Measurements from ENCODE around the gene PPP4R1. TPM values are rescaled to one million over a fixed set of nuclear protein-coding genes. Genes with fewer than 3 reads are reported as not detected.
"Not testable (repeated sequence)": the region's sequence is repeated elsewhere in the genome, so short reads cannot be mapped to it uniquely, and the experiment has no call there.

Gene PPP4R1
- total and polyA plus RNA-seq, 2 donors: 41.8 to 174 TPM

DNA sequence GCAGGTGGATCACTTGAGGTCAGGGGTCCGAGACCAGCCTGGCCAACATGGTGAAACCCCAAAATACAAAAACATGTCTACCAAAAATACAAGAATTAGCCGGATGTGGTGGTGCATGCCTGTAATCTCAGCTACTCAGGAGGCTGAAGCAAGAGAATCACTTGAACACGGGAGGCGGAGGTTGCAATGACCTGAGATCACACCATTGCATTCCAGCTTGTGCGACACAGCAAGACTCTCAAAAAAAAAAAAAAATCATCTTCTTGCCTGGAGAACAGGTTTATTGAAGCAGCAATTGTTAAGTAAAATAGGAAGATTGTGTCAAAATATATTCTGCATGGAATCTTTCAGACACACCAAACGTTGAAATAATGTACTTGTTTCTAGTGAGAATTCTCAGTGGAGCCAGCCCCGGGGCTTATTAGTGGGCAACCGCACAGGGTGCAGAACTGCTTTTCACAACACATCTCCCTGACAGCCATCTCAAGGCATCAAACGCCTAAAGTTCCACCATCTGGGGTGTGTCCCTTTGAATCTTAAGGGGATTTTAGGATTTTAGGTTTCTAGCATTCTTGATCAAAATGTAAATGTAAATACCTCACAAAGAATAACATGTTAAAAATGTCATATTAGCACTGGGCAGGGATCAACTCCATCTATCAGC lies 28.6 kb upstream of the PPP4R1 start:
- WGBS: 84% methylated on average over 9 of the region's 9 CpGs
- Histone ChIP-seq H3K27ac (ENCODE audit: low read depth) (no peak overlapping the region), H3K4me3 (ENCODE audit: low read depth, low read length) (no peak overlapping the region), H3K36me3 (ENCODE audit: insufficient read depth) (no peaks in the 10 kb centered on the region), H3K4me1 (ENCODE audit: insufficient read depth) (no peaks in the 10 kb centered on the region)
- no peak for DNase-seq (ENCODE audit: extremely low spot score)

DNA sequence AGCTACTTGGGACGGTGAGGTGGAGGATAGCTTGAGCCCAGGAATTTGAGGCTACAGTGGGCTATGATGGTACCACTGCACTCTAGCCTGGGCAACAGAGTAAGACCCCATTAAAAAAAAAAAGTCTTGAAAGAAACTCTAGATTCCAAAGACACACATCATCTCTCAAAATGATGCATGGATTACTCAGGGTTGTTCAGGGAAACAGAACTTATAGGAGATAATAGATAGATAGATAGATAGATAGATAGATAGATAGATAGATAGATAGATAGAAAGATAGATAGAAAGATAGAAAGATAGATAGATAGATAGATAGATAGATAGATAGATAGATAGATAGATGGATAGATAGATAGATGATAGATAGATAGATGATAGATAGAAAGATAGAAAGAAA lies 26.7 kb upstream of the PPP4R1 start:
- WGBS: 91% methylated on average over 1 of the region's 1 CpG
- H3K4me3 ChIP-seq (ENCODE audit: low read depth, low read length); H3K36me3 ChIP-seq (ENCODE audit: insufficient read depth); DNase-seq (ENCODE audit: extremely low spot score); H3K27ac ChIP-seq (ENCODE audit: low read depth); H3K4me1 ChIP-seq (ENCODE audit: insufficient read depth): not testable (repeated sequence)

DNA sequence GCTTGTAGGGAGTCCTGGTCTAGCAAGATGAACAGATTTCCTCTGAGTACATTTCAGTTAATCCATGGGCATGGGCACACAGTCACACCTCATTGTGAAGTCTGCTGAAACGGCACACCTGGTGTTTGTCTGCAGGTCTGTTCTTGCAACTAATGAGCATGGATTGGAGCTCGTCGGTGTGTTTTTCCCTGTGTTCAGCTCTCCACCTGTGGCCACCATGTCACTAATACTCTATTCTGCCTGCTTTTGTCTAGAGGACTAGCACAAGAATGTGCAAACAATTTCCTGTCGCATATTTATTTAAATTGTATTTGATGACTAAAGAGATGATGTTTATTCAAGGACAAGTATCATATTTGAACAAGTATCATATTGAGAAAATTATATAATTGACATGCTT lies 24.5 kb upstream of the PPP4R1 start:
- Histone ChIP-seq H3K4me3 (ENCODE audit: low read depth, low read length) (no peak overlapping the region), H3K4me1 (ENCODE audit: insufficient read depth) (no peaks in the 10 kb centered on the region), H3K36me3 (ENCODE audit: insufficient read depth) (no peaks in the 10 kb centered on the region), H3K27ac (ENCODE audit: low read depth) (no peak overlapping the region)
- DNase-seq (ENCODE audit: extremely low spot score): no peak
- 78% methylated on average over 4 of the region's 4 CpGs for WGBS

DNA sequence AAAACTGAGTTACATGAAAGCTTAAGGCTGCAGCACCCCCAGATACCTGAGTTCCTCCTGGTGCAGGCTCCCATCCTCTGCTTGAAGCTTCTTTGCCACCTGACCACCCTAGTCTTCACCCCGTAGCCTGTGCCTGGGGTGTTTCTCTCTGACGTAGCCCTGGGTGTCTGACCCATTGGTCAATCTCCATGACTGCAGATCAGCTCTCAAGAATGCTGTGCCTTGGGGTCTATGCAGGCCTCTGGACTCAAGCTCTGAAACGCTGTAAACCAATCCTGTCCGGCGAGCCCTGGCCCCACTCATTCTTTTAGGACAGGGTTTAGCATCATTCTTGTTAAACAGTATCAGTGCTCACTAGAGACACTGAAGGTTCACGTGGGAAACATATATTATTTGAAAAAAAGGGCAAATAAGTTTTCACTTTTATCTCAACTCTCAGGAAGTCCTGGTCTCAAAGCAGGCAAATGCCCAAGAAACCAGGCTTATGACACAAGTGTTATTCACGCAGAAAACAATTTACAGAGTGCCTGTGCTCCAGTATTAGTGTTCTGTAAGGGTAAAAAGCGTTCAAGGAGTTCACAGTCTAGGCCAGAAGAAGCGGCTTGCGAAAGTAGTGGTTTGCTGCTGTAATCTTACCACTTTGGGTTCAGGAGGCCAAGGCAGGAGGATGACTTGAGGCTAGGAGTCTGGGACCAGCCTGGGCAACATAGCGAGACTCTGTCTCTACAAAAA lies 22.8 kb upstream of the PPP4R1 start:
- Histone ChIP-seq H3K27ac (ENCODE audit: low read depth) (no peak overlapping the region), H3K36me3 (ENCODE audit: insufficient read depth) (no peaks in the 10 kb centered on the region), H3K4me3 (ENCODE audit: low read depth, low read length) (no peak overlapping the region), H3K4me1 (ENCODE audit: insufficient read depth) (no peaks in the 10 kb centered on the region)
- no peak for DNase-seq (ENCODE audit: extremely low spot score)
- 90% methylated on average over 11 of the region's 11 CpGs for WGBS

DNA sequence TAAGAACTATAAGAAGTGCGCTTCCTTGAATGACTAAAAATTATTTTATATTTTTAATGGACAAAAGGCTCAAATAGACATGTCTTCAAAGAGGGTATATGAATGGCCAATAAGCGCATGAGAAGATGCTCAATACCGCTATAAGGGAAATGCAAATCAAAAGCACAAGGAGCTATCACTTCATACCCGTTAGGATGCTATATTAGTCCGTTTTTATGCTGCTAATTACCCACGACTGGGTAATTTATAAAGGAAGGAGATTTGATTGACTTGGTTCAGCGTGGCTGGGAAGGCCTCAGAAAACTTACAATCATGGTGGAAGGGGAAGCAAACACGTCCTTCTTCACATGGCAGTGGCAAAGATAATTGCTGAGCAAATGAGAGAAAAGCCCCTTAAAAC lies 20.5 kb upstream of the PPP4R1 start:
- DNase-seq (ENCODE audit: extremely low spot score): no peak
- WGBS: 96% methylated on average over 8 of the region's 8 CpGs
- H3K27ac ChIP-seq (ENCODE audit: low read depth): no peak overlapping the region
- H3K4me1 ChIP-seq (ENCODE audit: insufficient read depth): no peaks in the 10 kb centered on the region
- H3K36me3 ChIP-seq (ENCODE audit: insufficient read depth): no peaks in the 10 kb centered on the region
- no peak overlapping the region for H3K4me3 ChIP-seq (ENCODE audit: low read depth, low read length)

DNA sequence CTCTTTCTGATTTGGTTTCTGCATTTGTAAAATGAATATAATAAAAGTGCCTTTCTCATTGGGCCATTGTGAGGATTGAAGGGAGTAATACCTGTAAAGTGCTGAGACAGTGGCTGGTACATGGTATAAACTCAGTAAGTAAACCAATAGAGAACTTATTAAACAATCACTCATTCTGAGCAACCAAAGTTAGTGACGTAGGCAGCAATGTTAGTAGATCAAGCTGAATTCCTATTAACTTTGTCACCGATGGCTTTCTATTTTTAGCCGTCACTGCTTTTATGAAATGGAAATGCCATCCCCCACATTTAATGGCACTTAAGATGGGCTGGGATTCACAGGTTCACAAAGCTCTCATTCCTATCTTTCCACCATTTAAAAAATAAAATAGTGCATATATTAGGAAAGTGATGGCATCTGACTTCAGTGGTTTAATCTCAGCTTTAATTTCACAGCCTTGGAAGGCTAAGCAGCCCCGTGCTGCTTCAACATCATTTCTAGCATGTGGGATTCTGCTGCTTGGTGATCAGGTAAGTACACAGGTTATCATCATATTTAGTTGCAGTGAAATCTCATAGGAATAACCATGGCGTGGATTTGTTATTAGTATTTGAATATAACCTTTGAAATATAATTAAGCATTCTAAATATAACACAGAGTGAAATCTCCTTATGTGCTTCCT lies 17.6 kb upstream of the PPP4R1 start:
- no peak overlapping the region for H3K27ac ChIP-seq (ENCODE audit: low read depth)
- H3K4me1 ChIP-seq (ENCODE audit: insufficient read depth): no peaks in the 10 kb centered on the region
- WGBS: 53% methylated on average over 5 of the region's 5 CpGs
- H3K4me3 ChIP-seq (ENCODE audit: low read depth, low read length): no peak overlapping the region
- H3K36me3 ChIP-seq (ENCODE audit: insufficient read depth): no peaks in the 10 kb centered on the region
- no peak for DNase-seq (ENCODE audit: extremely low spot score)

DNA sequence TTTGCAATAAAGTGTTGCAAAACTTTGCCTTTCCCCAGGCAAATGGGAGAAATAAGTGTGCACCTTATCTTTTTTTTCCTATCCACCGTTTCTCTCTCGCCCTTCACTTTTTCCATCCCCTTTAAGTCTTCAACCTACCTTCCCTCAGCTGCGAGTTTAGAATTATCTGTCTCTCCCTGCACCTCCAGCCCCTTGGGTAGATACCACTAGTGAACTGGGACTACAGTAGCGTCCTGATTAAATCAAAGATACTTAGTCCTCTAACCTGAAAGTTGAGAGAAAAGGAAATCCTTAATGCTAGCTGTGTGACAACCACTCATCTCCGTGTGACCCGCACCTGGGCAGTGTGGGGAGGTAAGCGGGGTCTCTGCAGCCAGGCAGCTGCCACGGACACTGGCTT lies 16.1 kb upstream of the PPP4R1 start:
- WGBS: 78% methylated on average over 8 of the region's 8 CpGs

DNA sequence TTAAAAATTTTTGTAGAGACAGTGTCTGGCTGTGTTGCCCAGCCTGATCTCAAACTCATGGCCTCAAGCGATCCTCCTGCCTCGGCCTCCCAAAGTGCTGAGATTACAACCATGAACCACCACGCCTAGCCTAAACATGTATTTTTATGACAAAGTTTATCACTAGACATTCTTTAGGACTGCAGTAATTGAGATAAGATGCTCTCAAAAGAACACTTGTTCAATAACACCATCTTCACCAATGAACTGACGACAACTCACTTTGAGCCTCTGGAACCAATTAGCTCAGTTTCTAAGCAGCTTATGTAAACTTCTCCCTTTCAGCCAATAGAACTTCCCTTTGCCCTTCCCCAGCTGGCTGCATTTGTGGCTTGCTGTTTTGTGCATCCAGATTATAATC lies 15.3 kb upstream of the PPP4R1 start:
- Histone ChIP-seq H3K27ac (ENCODE audit: low read depth) (no peak overlapping the region), H3K36me3 (ENCODE audit: insufficient read depth) (no peaks in the 10 kb centered on the region), H3K4me3 (ENCODE audit: low read depth, low read length) (no peak overlapping the region), H3K4me1 (ENCODE audit: insufficient read depth) (no peaks in the 10 kb centered on the region)
- DNase-seq (ENCODE audit: extremely low spot score): no peak
- WGBS: 68% methylated on average over 4 of the region's 4 CpGs

More for the DNA sequence above, 16.1 kb upstream of the PPP4R1 start:
- Histone ChIP-seq H3K4me1 (ENCODE audit: insufficient read depth) (no peaks in the 10 kb centered on the region), H3K27ac (ENCODE audit: low read depth) (no peak overlapping the region), H3K4me3 (ENCODE audit: low read depth, low read length) (no peak overlapping the region), H3K36me3 (ENCODE audit: insufficient read depth) (no peaks in the 10 kb centered on the region)
- no peak for DNase-seq (ENCODE audit: extremely low spot score)

DNA sequence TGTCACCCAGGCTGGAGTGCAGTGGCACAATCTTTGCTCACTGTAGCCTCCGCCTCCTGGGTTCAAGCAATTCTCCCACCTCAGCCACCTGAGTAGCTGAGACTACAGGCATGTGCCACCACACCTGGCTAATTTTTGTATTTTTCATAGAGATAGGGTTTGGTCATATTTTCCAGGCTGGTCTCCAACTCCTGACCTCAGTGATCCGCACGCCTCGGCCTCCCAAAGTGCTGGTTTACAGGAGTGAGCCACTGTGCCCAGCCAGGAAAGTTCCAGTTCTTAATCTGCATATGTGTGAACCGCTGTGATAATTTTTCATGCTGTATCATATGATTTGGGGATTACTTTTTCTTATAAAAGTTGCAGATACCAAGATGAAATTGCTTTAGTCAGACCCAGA lies 14.6 kb upstream of the PPP4R1 start:
- H3K27ac ChIP-seq (ENCODE audit: low read depth): no peak overlapping the region
- no peak overlapping the region for H3K4me3 ChIP-seq (ENCODE audit: low read depth, low read length)
- 97% methylated on average over 5 of the region's 5 CpGs for WGBS
- no peaks in the 10 kb centered on the region for H3K4me1 ChIP-seq (ENCODE audit: insufficient read depth)
- DNase-seq (ENCODE audit: extremely low spot score): no peak
- no peaks in the 10 kb centered on the region for H3K36me3 ChIP-seq (ENCODE audit: insufficient read depth)

DNA sequence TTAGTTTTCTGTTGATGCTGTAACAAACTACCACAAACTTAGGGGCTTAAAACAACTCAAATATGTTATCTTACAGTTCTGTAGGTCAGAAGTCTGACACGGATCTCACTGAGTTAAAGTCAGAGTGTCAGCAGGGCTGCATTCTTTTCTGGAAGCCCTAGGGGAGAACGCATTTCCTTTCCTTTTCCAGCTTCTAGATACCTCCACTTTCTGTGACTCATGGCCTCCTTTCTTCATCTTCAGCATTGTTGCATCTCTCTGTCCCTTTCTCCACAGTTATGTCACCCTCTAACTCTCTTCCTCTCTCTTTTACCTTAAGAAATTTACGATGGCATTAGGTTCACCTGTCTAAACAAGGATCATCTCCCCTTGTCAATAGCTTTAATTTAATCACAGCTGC lies 13.3 kb upstream of the PPP4R1 start:
- no peak for DNase-seq (ENCODE audit: extremely low spot score)
- H3K36me3 ChIP-seq (ENCODE audit: insufficient read depth): no peaks in the 10 kb centered on the region
- H3K4me1 ChIP-seq (ENCODE audit: insufficient read depth): no peaks in the 10 kb centered on the region
- H3K4me3 ChIP-seq (ENCODE audit: low read depth, low read length): no peak overlapping the region
- 72% methylated on average over 3 of the region's 3 CpGs for WGBS
- H3K27ac ChIP-seq (ENCODE audit: low read depth): no peak overlapping the region

DNA sequence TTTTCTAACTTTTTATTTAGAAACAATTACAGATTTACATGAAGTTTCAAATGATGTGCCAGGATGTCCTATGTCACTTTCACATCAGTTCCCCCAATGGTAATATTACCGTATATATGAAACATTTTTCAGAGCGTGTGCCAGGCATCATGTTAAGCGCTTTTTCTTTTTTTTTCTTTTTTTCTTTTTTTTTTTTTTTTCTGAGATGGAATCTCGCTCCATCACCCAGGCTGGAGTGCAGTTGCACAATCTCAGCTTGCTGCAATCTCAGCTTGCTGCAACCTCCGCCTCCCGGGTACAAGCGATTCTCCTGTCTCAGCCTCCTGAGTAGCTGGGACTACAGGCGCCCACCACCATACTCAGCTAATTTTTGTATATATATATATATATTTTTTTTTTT lies 5.6 kb upstream of the PPP4R1 start:
- no peak for DNase-seq (ENCODE audit: extremely low spot score)
- no peak overlapping the region for H3K27ac ChIP-seq (ENCODE audit: low read depth)
- H3K36me3 ChIP-seq (ENCODE audit: insufficient read depth): no peaks in the 10 kb centered on the region
- 56% methylated on average over 8 of the region's 8 CpGs for WGBS
- no peaks in the 10 kb centered on the region for H3K4me1 ChIP-seq (ENCODE audit: insufficient read depth)
- no peak overlapping the region for H3K4me3 ChIP-seq (ENCODE audit: low read depth, low read length)

DNA sequence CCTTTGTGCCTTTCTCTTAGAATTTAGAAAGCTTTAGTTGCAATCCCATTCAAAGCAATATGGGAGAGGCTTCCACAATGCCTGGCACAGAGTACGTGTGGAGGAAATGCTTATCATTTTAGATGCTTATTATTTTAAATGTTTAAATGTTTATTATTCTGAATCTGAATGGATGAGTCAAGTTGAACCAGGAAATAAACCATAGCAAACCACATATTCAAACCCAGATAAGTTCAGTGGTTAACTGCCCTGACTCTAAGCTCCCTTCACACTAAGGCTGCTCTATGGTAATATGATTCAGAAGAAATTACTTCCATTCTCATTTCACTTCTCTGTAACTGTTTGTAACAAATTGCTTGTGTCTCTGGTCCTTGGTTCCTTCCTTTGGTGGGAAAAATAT lies 5.2 kb upstream of the PPP4R1 start:
- Histone ChIP-seq H3K36me3 (ENCODE audit: insufficient read depth) (no peaks in the 10 kb centered on the region), H3K4me1 (ENCODE audit: insufficient read depth) (no peaks in the 10 kb centered on the region), H3K4me3 (ENCODE audit: low read depth, low read length) (no peak overlapping the region), H3K27ac (ENCODE audit: low read depth) (no peak overlapping the region)
- no peak for DNase-seq (ENCODE audit: extremely low spot score)
- WGBS: 31% methylated on average over 1 of the region's 1 CpG

DNA sequence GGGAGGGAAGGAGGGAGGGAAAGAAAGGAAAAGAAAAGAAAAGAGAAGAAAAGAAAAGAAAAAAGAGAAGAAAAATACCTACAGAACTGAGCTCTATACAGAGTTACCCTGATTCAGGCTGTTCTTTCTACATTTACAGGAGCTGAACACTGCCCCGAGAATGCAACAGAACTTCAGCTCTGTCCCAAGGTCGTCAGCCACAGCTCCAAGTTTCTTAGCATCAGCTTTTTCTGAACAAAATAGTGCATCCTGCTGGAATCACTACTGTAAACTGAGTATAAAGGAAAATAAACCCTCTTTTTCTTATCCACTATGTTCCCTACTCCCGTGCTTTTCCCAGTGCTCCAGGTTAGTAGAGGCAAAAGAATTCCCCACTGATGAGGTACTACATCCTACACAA lies 4.7 kb upstream of the PPP4R1 start:
- H3K4me1 ChIP-seq (ENCODE audit: insufficient read depth): no peaks in the 10 kb centered on the region
- no peaks in the 10 kb centered on the region for H3K36me3 ChIP-seq (ENCODE audit: insufficient read depth)
- WGBS: 70% methylated on average over 3 of the region's 3 CpGs
- H3K27ac ChIP-seq (ENCODE audit: low read depth): no peak overlapping the region
- DNase-seq (ENCODE audit: extremely low spot score): no peak
- no peak overlapping the region for H3K4me3 ChIP-seq (ENCODE audit: low read depth, low read length)

DNA sequence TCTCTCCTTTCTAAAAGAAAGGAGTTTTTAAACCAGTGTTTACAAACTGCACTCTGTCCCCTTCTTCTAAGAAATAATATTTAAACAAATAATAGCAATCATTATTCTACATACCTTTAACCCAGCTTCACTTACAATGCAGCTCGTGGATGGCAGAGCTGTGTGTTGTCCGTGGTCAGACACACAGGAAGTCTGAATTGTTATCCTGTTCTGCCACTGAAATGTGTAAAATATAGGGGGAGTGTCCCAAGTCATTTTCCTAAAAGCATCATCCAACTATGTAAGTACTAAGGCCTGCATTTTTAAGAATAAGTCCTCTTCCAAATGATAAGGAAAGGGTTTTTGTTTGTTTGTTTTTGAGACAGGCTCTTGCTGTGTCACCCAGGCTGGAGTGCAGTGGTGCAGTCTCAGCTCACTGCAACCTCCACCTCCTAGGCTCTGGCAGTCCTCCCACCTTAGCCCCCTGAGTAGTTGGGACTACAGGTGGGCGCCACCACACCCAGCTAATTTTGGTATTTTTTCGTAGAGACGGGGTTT lies 2.7 kb upstream of the PPP4R1 start:
- H3K4me3 ChIP-seq (ENCODE audit: low read depth, low read length): no peak overlapping the region
- H3K36me3 ChIP-seq (ENCODE audit: insufficient read depth): no peaks in the 10 kb centered on the region
- no peak overlapping the region for H3K27ac ChIP-seq (ENCODE audit: low read depth)
- no peak for DNase-seq (ENCODE audit: extremely low spot score)
- 83% methylated on average over 5 of the region's 5 CpGs for WGBS
- H3K4me1 ChIP-seq (ENCODE audit: insufficient read depth): no peaks in the 10 kb centered on the region

All from urinary bladder (tissue), 4 donors.